Duodenal mucosa (tissue), 2 donors: Measurements from ENCODE around the gene NDUFV2.
A peak's percentile ranks its signal among the peaks of the same experiment; 100 is the strongest.

Experiments used
- H3K27ac ChIP-seq: one replicate; pipeline ENCODE4 v1.7.0; 2013; ENCODE audit warnings: low read depth, low read length
- H3K27me3 ChIP-seq, 2 donors: one replicate each; pipeline ENCODE4 v1.7.0; 2013; ENCODE audit warnings: low read length in 2 of 2, control low read depth in 1 of 2; ENCODE audit not compliant: insufficient read depth in 2 of 2, control insufficient read depth in 1 of 2
- H3K36me3 ChIP-seq, 2 donors: one replicate each; pipeline ENCODE4 v1.7.0; 2013; ENCODE audit warnings: low read length in 2 of 2, control low read depth in 1 of 2; ENCODE audit not compliant: insufficient read depth in 2 of 2, control insufficient read depth in 1 of 2
- H3K4me1 ChIP-seq, 2 donors: one replicate each; pipeline ENCODE4 v1.7.0; 2013; ENCODE audit warnings: low read length in 2 of 2, control low read depth in 1 of 2; ENCODE audit not compliant: insufficient read depth in 2 of 2, control insufficient read depth in 1 of 2
- H3K4me3 ChIP-seq, 2 donors: one replicate each; pipeline ENCODE4 v1.7.0; 2013; ENCODE audit warnings: low read length in 2 of 2, low read depth in 1 of 2
- H3K9ac ChIP-seq, 2 donors: one replicate each; pipeline ENCODE4 v1.7.0; 2013; ENCODE audit warnings: low read length in 2 of 2, low read depth in 1 of 2
- H3K9me3 ChIP-seq, 2 donors: one replicate each; pipeline ENCODE4 v1.7.0; 2013; ENCODE audit warnings: low read length in 2 of 2, control low read depth in 1 of 2; ENCODE audit not compliant: control insufficient read depth in 1 of 2

Gene NDUFV2

DNA sequence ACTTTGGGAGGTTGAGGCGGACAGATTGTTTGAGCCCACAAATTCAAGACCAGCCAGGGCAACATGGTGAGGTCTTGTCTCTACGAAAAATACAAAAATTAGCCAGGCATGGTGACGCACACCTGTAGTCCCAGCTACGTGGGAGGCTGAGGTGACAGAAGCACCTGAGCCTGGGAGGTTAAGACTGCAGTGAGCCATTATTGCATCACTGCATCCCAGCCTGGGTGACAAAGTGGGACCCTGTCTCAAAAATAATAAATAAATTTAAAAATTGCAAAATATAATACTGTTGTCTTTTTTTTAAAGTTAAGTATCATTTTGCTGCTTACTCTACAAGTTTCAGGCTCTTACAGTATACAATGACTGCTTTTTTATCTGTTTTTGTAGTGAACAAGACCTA is 30.1 kb downstream of the NDUFV2 start:
- H3K4me1 ChIP-seq, result peaks cover 0 to 17% of the 10 kb centered on the region in 2 donors
- no peaks in the 10 kb centered on the region for H3K27me3 ChIP-seq
- no peak overlapping the region for H3K27ac ChIP-seq
- H3K9me3 ChIP-seq, result no peaks in the 10 kb centered on the region
- no peak overlapping the region for H3K4me3 ChIP-seq
- H3K36me3 ChIP-seq, result peaks cover 10 to 24% of the 10 kb centered on the region in 2 donors
- H3K9ac ChIP-seq, result no peak overlapping the region

GRCh38 chr18:9133225-9133624 is 30.7 kb downstream of the NDUFV2 start:
- H3K4me1 ChIP-seq, result peaks cover 1 to 17% of the 10 kb centered on the region in 2 donors
- no peak overlapping the region for H3K9ac ChIP-seq
- no peak overlapping the region for H3K27ac ChIP-seq

DNA sequence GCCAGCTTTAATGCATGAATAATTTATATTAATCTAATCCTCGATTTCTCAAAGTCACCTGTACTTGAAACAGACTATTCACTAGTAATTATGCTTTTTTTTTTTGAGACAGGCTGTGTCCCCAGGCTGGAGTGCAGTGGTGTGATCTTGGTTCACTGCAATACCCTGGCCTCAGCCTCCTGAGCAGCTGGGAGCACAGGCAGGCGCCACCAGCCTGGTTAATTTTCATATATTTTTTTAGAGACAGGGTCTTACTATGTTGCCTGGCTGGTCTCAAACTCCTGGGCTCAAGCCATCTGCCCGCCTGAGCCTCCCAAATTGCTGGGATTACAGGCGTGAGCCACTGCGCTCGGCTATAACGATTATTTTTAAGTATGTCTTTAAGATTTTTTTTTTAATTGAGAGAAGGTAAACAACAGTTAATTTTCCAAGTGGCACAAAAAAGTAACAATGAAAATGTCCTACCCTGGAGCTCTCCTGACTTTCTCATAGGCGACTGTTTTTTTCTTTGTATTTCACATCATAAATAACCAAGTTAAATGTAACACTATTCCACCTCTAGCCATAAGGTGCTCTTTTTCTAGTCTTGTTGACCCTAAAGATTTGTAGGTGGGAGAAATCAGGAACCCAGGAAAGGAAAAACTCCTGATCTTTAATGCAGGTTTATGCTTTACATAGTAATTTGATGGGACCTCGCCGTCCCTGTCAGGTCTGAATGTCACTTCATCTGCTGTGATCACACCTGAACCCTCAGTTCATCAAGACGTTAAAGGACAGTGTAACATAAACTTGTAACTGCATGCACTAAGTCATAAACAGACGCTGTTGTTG is 32.8 kb downstream of the NDUFV2 start:
- Histone ChIP-seq H3K4me1 (peaks cover 17 to 35% of the 10 kb centered on the region in 2 donors), H3K27ac (peak overlapping the region; percentile 95), H3K27me3 (no peaks in the 10 kb centered on the region), H3K4me3 (peak overlapping the region; percentile 78 to 85), H3K36me3 (peaks cover 3 to 13% of the 10 kb centered on the region in 2 donors), H3K9me3 (no peaks in the 10 kb centered on the region), H3K9ac (peak overlapping the region; percentile 88 to 89)

More at GRCh38 chr18:9133225-9133624, 30.7 kb downstream of the NDUFV2 start:
- H3K27me3 ChIP-seq, result no peaks in the 10 kb centered on the region
- no peak overlapping the region for H3K4me3 ChIP-seq
- H3K9me3 ChIP-seq, result no peaks in the 10 kb centered on the region
- peaks cover 9 to 22% of the 10 kb centered on the region in 2 donors for H3K36me3 ChIP-seq

DNA sequence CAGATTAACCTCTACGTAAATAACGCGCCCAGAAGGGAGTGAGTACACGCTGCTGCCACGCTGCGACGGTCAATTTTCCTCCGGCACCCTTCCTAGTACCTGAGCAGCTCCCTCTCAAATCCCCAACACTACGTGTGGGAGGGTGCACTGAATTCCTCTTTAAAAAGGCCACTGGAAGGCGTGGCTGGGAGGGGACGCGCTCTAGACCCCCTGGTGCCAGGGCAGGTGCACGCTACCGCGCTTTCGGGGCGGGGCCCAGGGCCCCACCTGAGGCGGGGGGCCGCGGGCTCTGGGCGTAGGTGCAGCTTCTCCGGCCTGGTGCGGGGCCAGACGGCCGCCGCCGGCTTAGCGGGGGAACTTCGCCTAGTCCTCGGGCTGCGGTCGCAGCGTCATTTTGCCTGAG is 33.4 kb downstream of the NDUFV2 start:
- Histone ChIP-seq H3K27ac (peak overlapping the region; percentile 95), H3K4me3 (peak overlapping the region; percentile 78 to 85), H3K4me1 (peaks cover 22 to 41% of the 10 kb centered on the region in 2 donors), H3K27me3 (no peaks in the 10 kb centered on the region), H3K9ac (peak overlapping the region; percentile 88 to 89), H3K9me3 (no peaks in the 10 kb centered on the region), H3K36me3 (peaks cover 3 to 9% of the 10 kb centered on the region in 2 donors)

DNA sequence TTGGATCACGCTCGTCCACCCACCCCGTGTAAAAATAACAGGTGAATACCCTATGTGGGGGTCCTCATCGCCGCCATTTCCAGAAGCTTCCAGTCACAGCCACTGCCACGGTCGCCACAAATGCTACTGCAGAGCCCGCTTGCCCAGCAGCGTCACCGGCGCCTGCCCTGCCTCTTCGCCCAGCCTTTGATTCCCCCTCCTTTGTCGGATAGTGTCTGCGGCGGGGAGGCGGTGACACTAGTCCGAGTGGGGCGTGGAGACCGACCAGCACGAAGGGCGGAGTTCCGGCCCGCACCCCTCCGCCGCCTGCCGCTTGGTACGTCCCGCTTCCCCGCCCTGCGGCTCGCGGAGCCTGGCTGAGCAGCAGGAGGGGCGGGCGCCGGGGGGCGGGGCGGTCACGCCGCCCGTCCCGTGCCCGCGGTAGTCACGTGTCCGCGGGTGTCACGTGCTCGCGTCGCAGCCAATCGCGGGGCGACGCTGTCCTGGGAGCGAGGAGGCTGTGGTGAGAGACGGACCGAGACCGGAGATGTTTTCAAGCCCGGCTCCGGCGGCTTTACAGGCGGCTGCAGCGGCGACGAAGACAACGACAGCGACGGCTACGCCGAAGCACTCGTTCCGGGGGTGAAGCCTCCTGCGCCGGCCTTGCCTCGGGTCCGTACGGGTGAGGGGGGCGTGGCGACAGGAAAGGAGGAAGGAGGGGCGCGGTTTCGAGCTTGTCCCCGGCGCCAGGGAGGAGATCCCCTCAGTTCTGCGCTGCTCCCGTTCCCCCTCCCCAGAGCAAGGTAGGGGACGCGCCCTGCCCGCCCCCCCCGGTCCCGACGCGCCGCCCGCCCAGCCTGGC is 34.0 kb downstream of the NDUFV2 start, which contains the start of gene ANKRD12:
TSS of gene ANKRD12 (plus strand) at position 467 of the 841 bp plus-strand sequence. CDS start 45,652 bp downstream, outside the sequence.
- Histone ChIP-seq H3K4me3 (peak within 1 kb of the TSS; percentile 83 to 92), H3K4me1 (peaks cover 27 to 47% of the 10 kb centered on the region in 2 donors), H3K27me3 (no peaks in the 10 kb centered on the region), H3K36me3 (peaks cover 3 to 9% of the 10 kb centered on the region in 2 donors), H3K9ac (peak within 1 kb of the TSS; percentile 88 to 89), H3K27ac (peak within 1 kb of the TSS; percentile 100), H3K9me3 (no peaks in the 10 kb centered on the region)

DNA sequence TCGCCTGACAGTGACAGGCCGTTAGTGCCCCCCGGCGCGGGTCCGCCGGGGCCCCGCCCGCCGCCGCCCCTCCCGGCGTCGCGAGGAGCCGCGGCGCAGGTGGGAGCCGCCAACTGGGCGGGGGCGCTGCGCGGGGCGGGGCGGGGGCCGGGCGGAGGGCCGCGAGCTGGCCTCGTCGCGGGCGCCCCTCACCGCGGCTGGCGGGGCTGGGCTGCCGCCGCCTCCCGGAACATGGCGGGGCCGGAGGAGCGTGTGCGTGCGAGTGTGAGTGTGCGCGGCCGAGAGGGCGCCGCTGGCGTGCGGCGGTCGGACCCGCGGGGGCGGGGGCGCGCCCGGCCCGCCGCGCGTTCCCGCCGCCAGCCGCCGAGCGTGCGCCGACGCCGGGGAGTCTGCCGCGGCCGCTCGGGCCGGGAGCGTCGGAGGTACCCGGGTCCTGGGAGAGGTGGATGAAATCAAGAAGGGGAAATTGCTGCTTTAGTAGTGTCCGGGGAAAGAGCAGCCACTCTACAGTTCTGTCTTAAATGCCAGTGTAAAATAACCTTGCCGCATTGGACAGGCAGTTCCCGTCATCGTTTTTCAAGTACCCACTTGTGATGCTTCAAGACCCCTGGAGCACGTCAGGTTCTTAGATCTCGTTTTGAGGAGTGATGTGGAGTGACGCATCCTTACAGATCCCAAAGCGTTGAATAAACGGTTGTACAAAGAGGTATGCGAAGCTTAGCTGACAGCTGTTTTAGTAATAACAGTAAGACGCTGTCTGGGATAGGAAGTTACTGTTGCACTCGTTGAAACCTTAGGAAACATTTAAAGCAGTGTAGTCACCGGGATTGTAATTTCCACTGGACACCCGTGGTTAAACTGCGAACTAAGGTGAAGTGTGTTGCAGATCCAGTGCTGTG is 34.9 kb downstream of the NDUFV2 start:
- Histone ChIP-seq H3K27me3 (no peaks in the 10 kb centered on the region), H3K4me3 (peak overlapping the region; percentile 83 to 92), H3K9me3 (no peaks in the 10 kb centered on the region), H3K9ac (peak overlapping the region; percentile 77 to 81), H3K36me3 (peaks cover 3 to 9% of the 10 kb centered on the region in 2 donors), H3K4me1 (peaks cover 34 to 56% of the 10 kb centered on the region in 2 donors), H3K27ac (peak overlapping the region; percentile 100)

DNA sequence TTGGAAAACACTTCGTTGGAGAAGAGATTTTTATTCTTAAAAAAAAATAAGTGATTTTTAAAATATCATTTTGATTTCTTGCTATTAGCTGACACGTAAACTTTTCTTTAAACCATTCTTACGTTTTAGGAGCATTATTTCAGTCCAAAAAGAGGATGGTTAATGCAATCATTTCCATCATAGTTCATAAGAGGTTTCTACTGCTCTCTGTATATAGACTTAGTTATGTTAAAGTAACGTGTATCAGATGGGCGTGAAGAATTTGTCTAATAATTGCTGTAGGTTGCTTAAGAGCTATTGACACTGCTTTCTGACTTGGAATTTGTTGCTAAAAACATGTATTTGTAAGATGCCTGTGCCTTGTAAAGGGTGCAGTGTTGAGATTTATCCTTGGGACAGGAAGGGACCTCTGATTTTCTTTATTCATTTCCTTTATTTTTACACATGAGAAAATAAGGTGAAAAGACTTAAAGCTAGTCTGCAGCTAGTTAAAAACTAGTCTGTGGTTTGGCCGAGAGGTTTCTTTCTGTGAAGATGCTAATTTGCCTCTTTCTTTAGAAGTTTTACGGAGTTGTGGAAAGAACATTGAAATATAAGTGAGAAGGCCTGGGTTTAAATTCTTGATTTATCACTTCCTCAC is 37.0 kb downstream of the NDUFV2 start:
- peaks cover 44 to 58% of the 10 kb centered on the region in 2 donors for H3K4me1 ChIP-seq
- peak overlapping the region; percentile 83 to 92 for H3K4me3 ChIP-seq
- peaks cover under 1 to 5% of the 10 kb centered on the region in 2 donors for H3K36me3 ChIP-seq
- no peaks in the 10 kb centered on the region for H3K9me3 ChIP-seq
- H3K9ac ChIP-seq, result peak overlapping the region in 1 of 2 donors; percentile 20
- no peak overlapping the region for H3K27ac ChIP-seq
- no peaks in the 10 kb centered on the region for H3K27me3 ChIP-seq

- peak overlapping the region in 1 of 2 donors; percentile 20 for H3K9ac ChIP-seq
Measured at GRCh38 chr18:9140381-9140780, 37.9 kb downstream of the NDUFV2 start.

DNA sequence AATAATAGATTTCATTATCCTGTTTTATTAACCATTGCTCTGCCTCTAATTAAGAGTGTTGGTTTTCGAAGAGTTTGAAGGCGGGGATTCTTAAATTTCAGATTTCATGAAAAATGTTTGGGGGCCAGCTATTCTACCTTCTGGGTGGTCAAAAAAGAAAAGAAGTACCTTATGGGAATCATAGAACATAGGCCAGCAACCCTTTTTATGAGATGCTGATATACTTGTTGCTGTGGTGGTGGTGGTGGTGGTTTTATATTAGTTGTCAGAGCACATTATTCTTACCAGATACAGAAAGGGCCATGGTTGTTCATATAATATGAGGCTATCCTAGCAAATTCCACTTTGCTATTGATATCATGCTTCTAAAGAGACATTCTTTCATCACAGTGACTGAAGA is 38.5 kb downstream of the NDUFV2 start:
- Histone ChIP-seq H3K27ac (no peak overlapping the region), H3K4me1 (peaks cover 44 to 45% of the 10 kb centered on the region in 2 donors), H3K9ac (no peak overlapping the region), H3K4me3 (peak overlapping the region in 1 of 2 donors; percentile 11), H3K36me3 (no peaks in the 10 kb centered on the region), H3K27me3 (no peaks in the 10 kb centered on the region), H3K9me3 (no peaks in the 10 kb centered on the region)

More at GRCh38 chr18:9140381-9140780, 37.9 kb downstream of the NDUFV2 start:
- no peaks in the 10 kb centered on the region for H3K27me3 ChIP-seq
- peak overlapping the region in 1 of 2 donors; percentile 11 for H3K4me3 ChIP-seq
- H3K9me3 ChIP-seq, result no peaks in the 10 kb centered on the region
- H3K36me3 ChIP-seq, result no peaks in the 10 kb centered on the region
- peaks cover 44 to 50% of the 10 kb centered on the region in 2 donors for H3K4me1 ChIP-seq
- no peak overlapping the region for H3K27ac ChIP-seq
